ENCODE data around the gene IQCK.

Gene IQCK

GRCh38 chr16:19815418-19815817, 97.3 kb downstream of the IQCK start:
- Histone ChIP-seq H3K4me3 (ENCODE audit: low read depth, low read length) (no peak overlapping the region), H3K36me3 (no peaks in the 10 kb centered on the region), H3K27me3 (ENCODE audit: insufficient read depth, low read depth, severe bottlenecking) (no peaks in the 10 kb centered on the region), H3K27ac (no peak overlapping the region), H3K9me3 (ENCODE audit: severe bottlenecking) (peaks cover 5% of the 10 kb centered on the region)
- TF ChIP-seq CTCF (IDR thresholded peaks at IDR 0.05; ENCODE audit: low read depth, low read length) = no peak
- DNase-seq = no peak

GRCh38 chr16:19817122-19817521, 99.1 kb downstream of the IQCK start:
- Histone ChIP-seq H3K9me3 (ENCODE audit: severe bottlenecking) (peaks cover 5% of the 10 kb centered on the region), H3K4me3 (ENCODE audit: low read depth, low read length) (no peak overlapping the region), H3K36me3 (no peaks in the 10 kb centered on the region), H3K27me3 (ENCODE audit: insufficient read depth, low read depth, severe bottlenecking) (no peaks in the 10 kb centered on the region), H3K27ac (no peak overlapping the region)
- DNase-seq = no peak
- TF ChIP-seq CTCF (IDR thresholded peaks at IDR 0.05; ENCODE audit: low read depth, low read length) = no peak

GRCh38 chr16:19817875-19818274, 99.8 kb downstream of the IQCK start:
- no peaks in the 10 kb centered on the region for H3K27me3 ChIP-seq (ENCODE audit: insufficient read depth, low read depth, severe bottlenecking)
- no peak for TF ChIP-seq CTCF (IDR thresholded peaks at IDR 0.05; ENCODE audit: low read depth, low read length)
- no peak for DNase-seq
- H3K4me3 ChIP-seq (ENCODE audit: low read depth, low read length) = no peak overlapping the region
- H3K36me3 ChIP-seq = no peaks in the 10 kb centered on the region
- H3K9me3 ChIP-seq (ENCODE audit: severe bottlenecking) = peaks cover 4% of the 10 kb centered on the region
- H3K27ac ChIP-seq = no peak overlapping the region

GRCh38 chr16:19822533-19822932, 104.5 kb downstream of the IQCK start:
- Histone ChIP-seq H3K36me3 (no peaks in the 10 kb centered on the region), H3K27ac (no peak overlapping the region), H3K27me3 (ENCODE audit: insufficient read depth, low read depth, severe bottlenecking) (no peaks in the 10 kb centered on the region), H3K9me3 (ENCODE audit: severe bottlenecking) (no peaks in the 10 kb centered on the region), H3K4me3 (ENCODE audit: low read depth, low read length) (no peak overlapping the region)
- no peak for TF ChIP-seq CTCF (IDR thresholded peaks at IDR 0.05; ENCODE audit: low read depth, low read length)
- no peak for DNase-seq

- Histone ChIP-seq H3K27ac (no peak overlapping the region), H3K4me3 (ENCODE audit: low read depth, low read length) (no peak overlapping the region), H3K9me3 (ENCODE audit: severe bottlenecking) (no peaks in the 10 kb centered on the region), H3K27me3 (ENCODE audit: insufficient read depth, low read depth, severe bottlenecking) (no peaks in the 10 kb centered on the region), H3K36me3 (no peaks in the 10 kb centered on the region)
- no peak for DNase-seq
- TF ChIP-seq CTCF (IDR thresholded peaks at IDR 0.05; ENCODE audit: low read depth, low read length) = no peak
These were observed 105.3 kb downstream of the IQCK start for GRCh38 chr16:19823322-19823721.

- no peak overlapping the region for H3K4me3 ChIP-seq (ENCODE audit: low read depth, low read length)
- no peaks in the 10 kb centered on the region for H3K36me3 ChIP-seq
- TF ChIP-seq CTCF (IDR thresholded peaks at IDR 0.05; ENCODE audit: low read depth, low read length) = no peak
- no peak for DNase-seq
- no peaks in the 10 kb centered on the region for H3K9me3 ChIP-seq (ENCODE audit: severe bottlenecking)
- H3K27ac ChIP-seq = no peak overlapping the region
- H3K27me3 ChIP-seq (ENCODE audit: insufficient read depth, low read depth, severe bottlenecking) = no peaks in the 10 kb centered on the region
These were observed 106.1 kb downstream of the IQCK start for GRCh38 chr16:19824216-19824615.

Data from WERI-Rb-1 (cell line).